Ishikawa (cell line): ENCODE measurements around the gene GUCD1.

ENCODE experiments used
- CEBPB ChIP-seq: IDR thresholded peaks from 2 replicates; pipeline ENCODE4 v1.6.1; 2012
- CREB1 ChIP-seq: IDR thresholded peaks from 2 replicates; pipeline ENCODE4 v1.6.1; 2012; ENCODE audit warnings: low read depth
- EGR1 ChIP-seq: IDR thresholded peaks from 2 replicates; pipeline ENCODE4 v1.6.1; 2012
- EP300 ChIP-seq: IDR thresholded peaks from 2 replicates; pipeline ENCODE4 v1.6.1; 2012; ENCODE audit warnings: borderline replicate concordance
- FOXM1 ChIP-seq: IDR thresholded peaks from 2 replicates; pipeline ENCODE4 v1.6.1; 2012; ENCODE audit warnings: low read depth, borderline replicate concordance
- MAX ChIP-seq: IDR thresholded peaks from 2 replicates; pipeline ENCODE4 v1.6.1; 2012
- NFIC ChIP-seq: IDR thresholded peaks from 2 replicates; pipeline ENCODE4 v1.6.1; 2012
- RAD21 ChIP-seq: IDR thresholded peaks from 2 replicates; pipeline ENCODE4 v1.6.1; 2012; ENCODE audit warnings: low read depth
- REST ChIP-seq: IDR thresholded peaks from 2 replicates; pipeline ENCODE4 v1.6.1; 2012; ENCODE audit warnings: low read depth, mild to moderate bottlenecking
- TAF1 ChIP-seq: IDR thresholded peaks from 2 replicates; pipeline ENCODE4 v1.6.1; 2012; ENCODE audit warnings: low read depth, mild to moderate bottlenecking
- TCF12 ChIP-seq: IDR thresholded peaks from 2 replicates; pipeline ENCODE4 v1.6.1; 2012; ENCODE audit warnings: low read depth
- TEAD4 ChIP-seq: IDR thresholded peaks from 2 replicates; pipeline ENCODE4 v1.6.1; 2012
- USF1 ChIP-seq: IDR thresholded peaks from 2 replicates; pipeline ENCODE4 v1.6.1; 2012
- YY1 ChIP-seq: IDR thresholded peaks from 2 replicates; pipeline ENCODE4 v1.6.1; 2012; ENCODE audit warnings: low read depth
- ZBTB7A ChIP-seq: IDR thresholded peaks from 2 replicates; pipeline ENCODE4 v1.6.1; 2012; ENCODE audit warnings: low read depth

Gene GUCD1

DNA sequence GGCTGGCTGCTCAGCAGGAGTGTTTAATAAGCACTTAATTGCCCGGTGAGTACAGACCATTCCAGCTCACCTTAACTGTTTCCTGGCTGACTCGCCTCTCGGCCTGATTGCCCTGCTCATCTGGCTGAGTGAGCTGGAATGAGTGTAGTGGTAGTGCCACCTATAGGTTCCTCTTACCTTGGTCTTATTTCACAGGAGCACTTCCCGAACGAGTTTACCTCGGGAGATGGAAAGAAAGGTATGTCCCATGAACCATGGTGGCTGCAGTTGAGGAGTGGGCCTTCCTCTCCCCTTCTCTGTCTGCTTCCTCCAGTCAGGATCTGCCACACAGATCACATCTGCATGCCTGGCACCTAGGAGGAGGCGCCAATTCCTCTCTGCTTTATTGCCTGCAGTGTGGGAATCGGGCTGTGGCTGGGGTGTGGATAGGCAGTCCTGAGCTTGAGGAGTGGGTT is 33.1 kb downstream of the GUCD1 start:
- peak; percentile 24; the same call in 1 of the 2 replicates for TF ChIP-seq MAX
- peak; percentile 82 for TF ChIP-seq NFIC
- TF ChIP-seq TCF12 = 0 out of 2 replicates have a peak, but pooled peaks have one; percentile 67
- peak; percentile 36; the same call in 1 of the 2 replicates for TF ChIP-seq CEBPB
- no peak for TF ChIP-seq TAF1
- peak; percentile 95 for TF ChIP-seq RAD21
- TF ChIP-seq YY1 = 0 out of 2 replicates have a peak, but pooled peaks have one; percentile 22
- no peak for TF ChIP-seq ZBTB7A
- peak; percentile 67; the same call in 1 of the 2 replicates for TF ChIP-seq TEAD4
- peak; percentile 42; the same call in 1 of the 2 replicates for TF ChIP-seq EP300
- TF ChIP-seq EGR1 = no peak

- TF ChIP-seq NFIC (no peak), CREB1 (no peak), RAD21 (no peak), ZBTB7A (no peak), MAX (no peak), FOXM1 (no peak), USF1 (no peak)
These were observed 35.4 kb downstream of the GUCD1 start for GRCh38 chr22:24519496-24519895.

GRCh38 chr22:24518771-24519485 is 36.0 kb downstream of the GUCD1 start:
- TF ChIP-seq CEBPB = no peak
- TF ChIP-seq TCF12 = no peak
- TF ChIP-seq FOXM1 = no peak
- no peak for TF ChIP-seq REST
- no peak for TF ChIP-seq NFIC
- TF ChIP-seq YY1 = no peak
- TF ChIP-seq ZBTB7A = no peak
- TF ChIP-seq EP300 = no peak
- TF ChIP-seq EGR1 = no peak
- no peak for TF ChIP-seq TAF1
- no peak for TF ChIP-seq USF1
- no peak for TF ChIP-seq MAX
- no peak for TF ChIP-seq TEAD4
- no peak for TF ChIP-seq RAD21
- no peak for TF ChIP-seq CREB1

DNA sequence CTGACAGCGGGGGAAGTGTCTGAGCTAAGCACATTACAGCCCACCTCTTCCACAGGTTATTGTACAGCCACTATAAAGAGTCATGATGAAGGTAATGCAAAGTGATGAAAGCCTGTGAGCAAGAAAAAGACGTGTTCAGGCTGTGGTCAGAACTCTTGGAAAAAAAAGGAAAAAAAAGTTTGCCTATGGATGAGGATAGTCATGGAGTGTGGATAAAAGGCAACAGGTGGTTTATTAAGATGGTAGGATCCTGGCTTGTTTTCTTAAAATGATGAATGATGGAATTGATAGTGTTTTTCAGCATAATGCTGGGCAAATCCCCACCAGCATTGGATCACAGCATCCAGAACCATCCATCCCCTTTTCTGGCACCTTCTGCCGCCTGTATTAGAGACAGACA is 36.7 kb downstream of the GUCD1 start:
- no peak for TF ChIP-seq TAF1
- no peak for TF ChIP-seq EGR1
- TF ChIP-seq FOXM1 = no peak
- no peak for TF ChIP-seq TCF12
- TF ChIP-seq YY1 = no peak
- no peak for TF ChIP-seq REST
- TF ChIP-seq NFIC = no peak
- no peak for TF ChIP-seq ZBTB7A
- TF ChIP-seq USF1 = no peak

GRCh38 chr22:24517446-24517845 is 37.5 kb downstream of the GUCD1 start:
- no peak for TF ChIP-seq CEBPB
- TF ChIP-seq USF1 = no peak
- no peak for TF ChIP-seq EP300
- TF ChIP-seq RAD21 = no peak
- TF ChIP-seq FOXM1 = no peak
- no peak for TF ChIP-seq MAX
- TF ChIP-seq TCF12 = no peak
- no peak for TF ChIP-seq ZBTB7A
- no peak for TF ChIP-seq YY1
